ENCODE measurements around the gene GFPT1. TPM values are rescaled to one million over a fixed set of nuclear protein-coding genes. Genes with fewer than 3 reads are reported as not detected.

The GFPT1 gene
- total RNA-seq, 6 donors from 2014 or later: 16.1 to 99.0 (median 38.5) TPM

DNA sequence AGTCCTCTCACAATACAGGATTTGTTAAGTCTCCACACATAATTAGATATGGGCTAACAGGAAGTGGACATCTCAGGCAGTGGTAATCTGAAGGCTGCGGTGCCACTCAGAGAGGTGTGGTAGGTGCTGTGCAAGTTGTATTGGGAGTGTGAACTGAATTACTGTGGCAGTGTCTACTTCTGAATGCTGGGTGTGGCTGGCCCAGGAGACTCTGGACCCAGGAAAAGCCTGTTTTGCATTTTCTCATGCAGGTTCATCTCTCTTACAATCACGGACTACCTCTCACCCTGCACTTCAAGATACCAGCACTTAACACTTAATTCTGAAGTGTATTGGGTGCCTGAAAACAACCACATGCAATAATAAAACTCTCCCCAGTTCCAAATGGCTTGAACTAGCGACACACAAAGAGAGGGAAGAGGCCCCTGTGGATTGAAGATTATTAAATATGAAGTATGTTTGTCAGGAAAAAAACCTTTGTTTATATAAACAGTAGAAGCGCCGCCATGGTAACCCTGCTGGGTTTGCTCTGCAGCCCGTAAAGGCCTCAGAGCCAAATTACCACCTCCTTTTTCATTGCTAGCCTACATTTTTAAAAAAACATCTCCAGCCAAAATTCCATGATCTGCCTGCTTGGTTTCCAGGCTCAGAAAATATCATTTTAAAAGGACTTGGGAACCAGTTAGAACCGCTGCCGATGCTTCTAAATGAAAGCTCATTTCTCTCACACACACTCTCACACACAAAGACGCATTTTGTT, 77.5 kb downstream of the GFPT1 start:
- TF ChIP-seq POLR2AphosphoS5 (IDR thresholded peaks at IDR 0.05) (no peak), EP300 (IDR thresholded peaks at IDR 0.05) (no peak), POLR2A (IDR thresholded peaks at IDR 0.05) (no peak)
- TF ChIP-seq, protein P1, sequence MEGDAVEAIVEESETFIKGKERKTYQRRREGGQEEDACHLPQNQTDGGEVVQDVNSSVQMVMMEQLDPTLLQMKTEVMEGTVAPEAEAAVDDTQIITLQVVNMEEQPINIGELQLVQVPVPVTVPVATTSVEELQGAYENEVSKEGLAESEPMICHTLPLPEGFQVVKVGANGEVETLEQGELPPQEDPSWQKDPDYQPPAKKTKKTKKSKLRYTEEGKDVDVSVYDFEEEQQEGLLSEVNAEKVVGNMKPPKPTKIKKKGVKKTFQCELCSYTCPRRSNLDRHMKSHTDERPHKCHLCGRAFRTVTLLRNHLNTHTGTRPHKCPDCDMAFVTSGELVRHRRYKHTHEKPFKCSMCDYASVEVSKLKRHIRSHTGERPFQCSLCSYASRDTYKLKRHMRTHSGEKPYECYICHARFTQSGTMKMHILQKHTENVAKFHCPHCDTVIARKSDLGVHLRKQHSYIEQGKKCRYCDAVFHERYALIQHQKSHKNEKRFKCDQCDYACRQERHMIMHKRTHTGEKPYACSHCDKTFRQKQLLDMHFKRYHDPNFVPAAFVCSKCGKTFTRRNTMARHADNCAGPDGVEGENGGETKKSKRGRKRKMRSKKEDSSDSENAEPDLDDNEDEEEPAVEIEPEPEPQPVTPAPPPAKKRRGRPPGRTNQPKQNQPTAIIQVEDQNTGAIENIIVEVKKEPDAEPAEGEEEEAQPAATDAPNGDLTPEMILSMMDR (IDR thresholded peaks at IDR 0.05): no peak
- no peak for DNase-seq
- WGBS, 2 donors: 49 to 50% methylated on average over 9 of the region's 9 CpGs
- ATAC-seq (ENCODE audit: low FRiP score in 2 of 2): peak; percentile 1 to 58
- Histone ChIP-seq H3K4me3 (no peak overlapping the region), H3K36me3 (no peaks in the 10 kb centered on the region), H3K27me3 (peaks cover 0 to 3% (median 0%) of the 10 kb centered on the region in 4 donors), H3K27ac (peak overlapping the region; percentile 61 to 74 (median 67)), H3K4me1 (peaks cover 33 to 45% (median 38%) of the 10 kb centered on the region in 4 donors), H3K9me3 (no peaks in the 10 kb centered on the region)

- peaks cover 33 to 45% (median 38%) of the 10 kb centered on the region in 4 donors for H3K4me1 ChIP-seq
- WGBS, 2 donors: 94 to 97% methylated on average over 8 of the region's 8 CpGs
- peaks cover 0 to 3% (median 0%) of the 10 kb centered on the region in 4 donors for H3K27me3 ChIP-seq
- ATAC-seq (ENCODE audit: low FRiP score in 2 of 2) (no peak), DNase-seq (peak in 1 of 2 donors; percentile 20)
- no peaks in the 10 kb centered on the region for H3K9me3 ChIP-seq
- no peak overlapping the region for H3K4me3 ChIP-seq
- peak overlapping the region; percentile 61 to 74 (median 67) for H3K27ac ChIP-seq
- no peak for TF ChIP-seq POLR2A (IDR thresholded peaks at IDR 0.05)
- TF ChIP-seq, protein P1 (IDR thresholded peaks at IDR 0.05): no peak
- no peak for TF ChIP-seq POLR2AphosphoS5 (IDR thresholded peaks at IDR 0.05)
- TF ChIP-seq EP300 (IDR thresholded peaks at IDR 0.05): no peak
- no peaks in the 10 kb centered on the region for H3K36me3 ChIP-seq
Observed at GRCh38 chr2:69308338-69308737, 78.7 kb downstream of the GFPT1 start.

- DNase-seq: no peak
- TF ChIP-seq POLR2AphosphoS5 (IDR thresholded peaks at IDR 0.05) (no peak), POLR2A (IDR thresholded peaks at IDR 0.05) (no peak), EP300 (IDR thresholded peaks at IDR 0.05) (no peak)
- TF ChIP-seq, protein P1 (IDR thresholded peaks at IDR 0.05): no peak
- no peaks in the 10 kb centered on the region for H3K36me3 ChIP-seq
- H3K9me3 ChIP-seq: no peaks in the 10 kb centered on the region
- peaks cover 33 to 45% (median 38%) of the 10 kb centered on the region in 4 donors for H3K4me1 ChIP-seq
- peaks cover 0 to 3% (median 0%) of the 10 kb centered on the region in 4 donors for H3K27me3 ChIP-seq
- ATAC-seq (ENCODE audit: low FRiP score in 2 of 2): no peak
- peak overlapping the region in 3 of 4 donors; percentile 84 to 87 (median 86) for H3K27ac ChIP-seq
- peak overlapping the region in 3 of 4 donors; percentile 45 to 64 (median 56) for H3K4me3 ChIP-seq
- 47 to 89% methylated on average over 5 to 15 of the region's 17 CpGs for WGBS, 2 donors
Observed at GRCh38 chr2:69307579-69308064, 79.4 kb downstream of the GFPT1 start.

GRCh38 chr2:69306822-69307578, 80.0 kb downstream of the GFPT1 start:
- DNase-seq (peak; percentile 78 to 95), ATAC-seq (ENCODE audit: low FRiP score in 2 of 2) (peak; percentile 89 to 93)
- WGBS, 2 donors: 0 to 20% methylated on average over 2 to 30 of the region's 61 CpGs
- H3K27me3 ChIP-seq: peaks cover 0 to 3% (median 0%) of the 10 kb centered on the region in 4 donors
- H3K4me3 ChIP-seq: peak overlapping the region; percentile 45 to 64 (median 56)
- H3K27ac ChIP-seq: peak overlapping the region; percentile 73 to 87 (median 85)
- no peak for TF ChIP-seq POLR2AphosphoS5 (IDR thresholded peaks at IDR 0.05)
- TF ChIP-seq POLR2A (IDR thresholded peaks at IDR 0.05): peak in 1 of 4 donors; percentile 27
- TF ChIP-seq, protein P1 (IDR thresholded peaks at IDR 0.05): peak; percentile 67 to 94 (median 87)
- no peak for TF ChIP-seq EP300 (IDR thresholded peaks at IDR 0.05)
- H3K36me3 ChIP-seq: no peaks in the 10 kb centered on the region
- H3K9me3 ChIP-seq: no peaks in the 10 kb centered on the region
- peaks cover 33 to 45% (median 38%) of the 10 kb centered on the region in 4 donors for H3K4me1 ChIP-seq
